NT2/D1 (cell line): ENCODE measurements around the gene TMEM209.

ENCODE experiments used
- SUZ12 ChIP-seq: IDR thresholded peaks from 2 replicates; pipeline ENCODE4 v1.6.1; 2011; ENCODE audit not compliant: insufficient read length, insufficient read depth; ENCODE audit errors: extremely low read depth
- YY1 ChIP-seq: IDR thresholded peaks from 2 replicates; pipeline ENCODE4 v1.6.1; 2011; ENCODE audit not compliant: insufficient read length, insufficient read depth

GRCh38 chr7:130145424-130146100, 59.6 kb downstream of the TMEM209 start:
- TF ChIP-seq YY1 (no peak), SUZ12 (no peak)
